ENCODE results near the gene HES7. TPM values are rescaled to one million over a fixed set of nuclear protein-coding genes. Genes with fewer than 3 reads are reported as not detected.

HES7 gene
- total and polyA plus RNA-seq, 3 donors from 2014 or later, result 0.25 to 0.31 TPM; not detected in 1

GRCh38 chr17:8104911-8105310, 19.0 kb downstream of the HES7 start:
- Histone ChIP-seq H3K27ac (no peak overlapping the region), H3K4me1 (peaks cover 4% of the 10 kb centered on the region), H3K36me3 (ENCODE audit: low read depth, missing control alignments) (no peaks in the 10 kb centered on the region), H3K27me3 (no peaks in the 10 kb centered on the region), H3K9me3 (no peaks in the 10 kb centered on the region), H3K4me3 (no peak overlapping the region)
- WGBS, 2 donors, result 78 to 88% methylated on average over 8 of the region's 8 CpGs
- no peak for DNase-seq
- intact Hi-C loops (cut with DNase I; ENCODE audit: low total_unique reads), result no loop called here
- TF ChIP-seq, protein P1, sequence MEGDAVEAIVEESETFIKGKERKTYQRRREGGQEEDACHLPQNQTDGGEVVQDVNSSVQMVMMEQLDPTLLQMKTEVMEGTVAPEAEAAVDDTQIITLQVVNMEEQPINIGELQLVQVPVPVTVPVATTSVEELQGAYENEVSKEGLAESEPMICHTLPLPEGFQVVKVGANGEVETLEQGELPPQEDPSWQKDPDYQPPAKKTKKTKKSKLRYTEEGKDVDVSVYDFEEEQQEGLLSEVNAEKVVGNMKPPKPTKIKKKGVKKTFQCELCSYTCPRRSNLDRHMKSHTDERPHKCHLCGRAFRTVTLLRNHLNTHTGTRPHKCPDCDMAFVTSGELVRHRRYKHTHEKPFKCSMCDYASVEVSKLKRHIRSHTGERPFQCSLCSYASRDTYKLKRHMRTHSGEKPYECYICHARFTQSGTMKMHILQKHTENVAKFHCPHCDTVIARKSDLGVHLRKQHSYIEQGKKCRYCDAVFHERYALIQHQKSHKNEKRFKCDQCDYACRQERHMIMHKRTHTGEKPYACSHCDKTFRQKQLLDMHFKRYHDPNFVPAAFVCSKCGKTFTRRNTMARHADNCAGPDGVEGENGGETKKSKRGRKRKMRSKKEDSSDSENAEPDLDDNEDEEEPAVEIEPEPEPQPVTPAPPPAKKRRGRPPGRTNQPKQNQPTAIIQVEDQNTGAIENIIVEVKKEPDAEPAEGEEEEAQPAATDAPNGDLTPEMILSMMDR (IDR thresholded peaks at IDR 0.05), result no peak
- no peak for TF ChIP-seq POLR2A (IDR thresholded peaks at IDR 0.05)

- Histone ChIP-seq H3K27ac (no peak overlapping the region), H3K9me3 (no peaks in the 10 kb centered on the region), H3K36me3 (ENCODE audit: low read depth, missing control alignments) (no peaks in the 10 kb centered on the region), H3K4me3 (no peak overlapping the region), H3K27me3 (no peaks in the 10 kb centered on the region), H3K4me1 (no peaks in the 10 kb centered on the region)
- 73 to 83% methylated on average over 4 of the region's 4 CpGs for WGBS, 2 donors
- intact Hi-C loops (cut with DNase I; ENCODE audit: low total_unique reads), result no loop called here
- no peak for TF ChIP-seq POLR2A (IDR thresholded peaks at IDR 0.05)
- TF ChIP-seq, protein P1 (IDR thresholded peaks at IDR 0.05), result no peak
- no peak for DNase-seq
Measured at GRCh38 chr17:8103549-8103948, 20.4 kb downstream of the HES7 start.

GRCh38 chr17:8101721-8102120, 22.2 kb downstream of the HES7 start:
- Histone ChIP-seq H3K27me3 (no peaks in the 10 kb centered on the region), H3K4me3 (no peak overlapping the region), H3K27ac (no peak overlapping the region), H3K36me3 (ENCODE audit: low read depth, missing control alignments) (no peaks in the 10 kb centered on the region), H3K4me1 (no peaks in the 10 kb centered on the region), H3K9me3 (no peaks in the 10 kb centered on the region)
- TF ChIP-seq POLR2A (IDR thresholded peaks at IDR 0.05), result no peak
- TF ChIP-seq, protein P1 (IDR thresholded peaks at IDR 0.05), result no peak
- 66 to 79% methylated on average over 6 of the region's 6 CpGs for WGBS, 2 donors
- no peak for DNase-seq
- intact Hi-C loops (cut with DNase I; ENCODE audit: low total_unique reads), result no loop called here

DNA sequence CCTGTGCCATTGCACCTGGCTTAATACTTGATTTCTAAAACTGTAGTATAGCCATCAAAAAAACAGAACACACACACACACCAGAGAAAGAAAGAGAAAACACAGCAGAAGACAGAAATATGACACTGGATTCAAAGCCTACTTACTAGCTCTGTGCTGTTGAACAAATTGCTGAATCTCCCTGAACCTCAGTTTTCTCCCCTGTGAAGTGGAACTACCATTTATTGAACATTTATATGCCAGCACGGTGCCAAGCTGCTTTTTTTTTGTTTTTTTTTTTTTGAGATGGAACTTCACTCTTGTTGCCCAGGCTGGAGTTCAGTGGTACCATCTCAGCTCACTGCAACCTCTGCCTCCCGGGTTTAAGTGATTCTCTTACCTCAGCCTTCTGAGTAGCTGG, 23.1 kb downstream of the HES7 start:
- Histone ChIP-seq H3K9me3 (no peaks in the 10 kb centered on the region), H3K36me3 (ENCODE audit: low read depth, missing control alignments) (no peaks in the 10 kb centered on the region), H3K4me1 (no peaks in the 10 kb centered on the region), H3K4me3 (no peak overlapping the region), H3K27ac (no peak overlapping the region), H3K27me3 (no peaks in the 10 kb centered on the region)
- WGBS, 2 donors, result 82 to 85% methylated on average over 2 of the region's 2 CpGs
- TF ChIP-seq POLR2A (IDR thresholded peaks at IDR 0.05), result no peak
- TF ChIP-seq, protein P1 (IDR thresholded peaks at IDR 0.05), result no peak
- DNase-seq, result no peak
- intact Hi-C loops (cut with DNase I; ENCODE audit: low total_unique reads), result no loop called here

GRCh38 chr17:8100111-8100510, 23.8 kb downstream of the HES7 start:
- intact Hi-C loops (cut with DNase I; ENCODE audit: low total_unique reads), result no loop called here

More at GRCh38 chr17:8100111-8100510, 23.8 kb downstream of the HES7 start:
- no peak overlapping the region for H3K4me3 ChIP-seq
- H3K27me3 ChIP-seq, result no peaks in the 10 kb centered on the region
- no peaks in the 10 kb centered on the region for H3K9me3 ChIP-seq
- TF ChIP-seq, protein P1 (IDR thresholded peaks at IDR 0.05), result no peak
- no peak for TF ChIP-seq POLR2A (IDR thresholded peaks at IDR 0.05)
- no peak for DNase-seq
- H3K4me1 ChIP-seq, result no peaks in the 10 kb centered on the region
- WGBS, 2 donors, result 77 to 78% methylated on average over 2 of the region's 2 CpGs
- no peaks in the 10 kb centered on the region for H3K36me3 ChIP-seq (ENCODE audit: low read depth, missing control alignments)
- H3K27ac ChIP-seq, result no peak overlapping the region
